NCI-H82 treated with DMSO at 0.1 percent for 48 hours (cell line): Measurements from ENCODE around the gene PAGE2.
"Not testable (repeated sequence)": the region's sequence is repeated elsewhere in the genome, so short reads cannot be mapped to it uniquely, and the experiment has no call there.

Experiments used
- DNase-seq: peaks from one replicate; lab custom pipeline; 2025; ENCODE audit not compliant: unreplicated experiment; lab: John Stamatoyannopoulos, UW

The PAGE2 gene

DNA sequence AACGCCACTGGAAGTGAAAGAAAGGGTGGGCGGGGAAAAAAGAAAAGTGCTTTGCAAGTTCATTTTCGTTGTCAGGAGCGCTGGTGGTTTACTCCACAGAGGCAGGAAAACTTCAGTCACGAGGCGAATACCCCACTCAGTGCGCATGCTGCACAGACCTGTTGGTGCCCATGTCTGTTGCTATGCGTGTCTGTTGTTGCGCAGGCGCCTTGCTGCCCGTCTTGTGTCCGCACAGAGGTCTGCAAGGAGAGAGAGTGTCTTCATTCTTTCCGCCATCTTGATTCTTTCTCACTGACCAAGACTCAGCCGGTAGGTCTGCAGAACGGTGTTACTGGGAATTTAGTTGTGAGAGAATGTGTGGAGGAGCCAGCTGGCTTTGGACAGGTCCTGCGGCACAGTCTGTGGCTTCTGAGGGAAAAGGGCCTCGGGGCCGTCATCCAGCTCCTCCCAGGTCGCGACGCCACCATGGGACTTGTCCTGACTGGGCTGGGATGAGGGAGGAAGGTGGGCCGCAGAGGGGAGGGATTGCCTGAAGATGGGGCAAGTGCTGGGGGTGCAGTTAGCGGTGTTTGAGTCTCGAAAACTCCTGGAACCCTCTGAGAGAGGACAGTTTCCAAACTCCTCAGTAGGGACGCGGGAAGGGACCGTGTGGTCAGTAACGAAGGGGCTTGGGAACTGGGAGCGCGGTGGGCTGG lies at the start of gene PAGE2:
PAGE2 (plus strand) TSS at position 224 of the 695 bp plus-strand sequence. CDS start 1,003 bp downstream, outside the sequence.
- no peak for DNase-seq

- DNase-seq, result no peak
Observed at GRCh38 chrX:55039471-55039870, 49.3 kb upstream of the PAGE2 start.

GRCh38 chrX:55041514-55041913 lies 47.3 kb upstream of the PAGE2 start:
- DNase-seq, result no peak

DNA sequence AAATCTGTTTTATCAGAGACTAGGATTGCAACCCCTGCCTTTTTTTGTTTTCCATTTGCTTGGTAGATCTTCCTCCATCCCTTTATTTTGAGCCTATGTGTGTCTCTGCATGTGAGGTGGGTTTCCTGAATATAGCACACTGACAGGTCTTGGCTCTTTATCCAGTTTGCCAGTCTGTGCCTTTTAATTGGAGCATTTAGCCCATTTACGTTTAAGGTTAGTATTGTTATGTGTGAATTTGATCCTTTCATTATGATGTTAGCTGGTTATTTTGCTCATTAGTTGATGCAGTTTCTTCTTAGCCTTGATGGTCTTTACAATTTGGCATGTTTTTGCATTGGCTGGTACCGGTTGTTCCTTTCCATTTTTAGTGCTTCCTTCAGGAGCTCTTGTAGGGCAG lies 38.2 kb upstream of the PAGE2 start:
- not testable (repeated sequence) for DNase-seq

- DNase-seq, result no peak
Observed at GRCh38 chrX:55056820-55057674, 31.8 kb upstream of the PAGE2 start.

DNA sequence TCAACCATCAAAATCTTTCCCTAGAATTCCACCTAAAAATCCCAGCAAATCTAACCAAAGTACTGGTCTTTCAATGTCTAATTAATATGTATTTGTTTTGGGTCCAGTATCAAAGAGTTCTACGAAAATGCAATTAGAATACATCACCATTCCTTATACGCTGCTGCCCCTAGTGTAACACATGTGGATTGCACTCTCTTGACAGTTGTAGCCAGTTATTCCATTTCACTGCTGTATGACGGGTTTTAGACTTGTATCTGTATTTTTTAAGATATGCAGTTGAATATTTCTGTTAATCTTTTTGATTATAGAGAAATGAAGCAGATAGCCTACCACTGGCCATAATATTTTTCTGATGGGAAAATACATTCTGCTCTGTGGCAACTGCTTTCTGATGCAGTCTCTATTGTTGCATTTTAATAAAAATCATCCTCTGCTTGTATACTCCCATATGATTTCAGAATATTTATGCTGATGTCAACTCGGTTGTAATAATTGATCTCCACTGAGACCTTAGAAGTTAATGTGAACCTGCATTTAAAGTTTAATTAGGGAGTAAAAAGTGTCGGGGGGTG lies 31.1 kb upstream of the PAGE2 start:
- DNase-seq, result peak; percentile 0

DNA sequence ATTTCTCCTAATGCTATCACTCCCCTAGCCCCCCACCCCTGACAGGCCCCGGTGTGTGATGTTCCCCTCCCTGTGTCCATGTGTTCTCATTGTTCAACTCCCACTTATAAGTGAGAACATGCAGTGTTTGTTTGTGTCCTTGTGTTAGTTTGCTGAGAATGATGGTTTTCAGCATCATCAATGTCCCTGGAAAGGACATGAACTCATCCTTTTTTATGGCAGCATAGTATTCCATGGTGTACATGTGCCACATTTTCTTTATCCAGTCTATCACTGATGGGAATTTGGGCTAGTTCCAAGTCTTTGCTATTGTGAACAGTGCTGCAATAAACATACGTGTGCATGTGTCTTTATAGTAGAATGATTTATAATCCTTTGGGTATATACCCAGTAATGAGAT lies 21.6 kb upstream of the PAGE2 start:
- DNase-seq, result not testable (repeated sequence)

DNA sequence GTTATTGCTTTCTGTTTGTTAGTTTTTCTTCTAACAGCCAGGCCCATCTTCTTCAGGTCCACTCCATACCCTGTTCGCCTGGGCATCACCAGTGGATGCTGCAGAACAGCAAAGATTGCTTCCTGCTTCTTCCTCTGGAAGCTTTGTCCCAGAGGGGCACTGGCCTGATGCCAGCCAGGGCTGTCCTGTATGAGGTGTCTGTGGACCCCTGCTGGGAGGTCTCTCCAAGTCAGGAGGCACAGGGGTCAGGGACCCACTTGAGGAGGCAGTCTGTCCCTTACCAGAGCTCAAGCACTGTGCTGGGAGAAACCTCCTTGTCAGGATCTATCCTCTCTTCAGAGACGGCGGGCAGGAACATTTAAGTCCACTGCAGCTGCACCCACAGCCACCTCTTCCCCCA lies 16.5 kb upstream of the PAGE2 start:
- DNase-seq, result no peak

DNA sequence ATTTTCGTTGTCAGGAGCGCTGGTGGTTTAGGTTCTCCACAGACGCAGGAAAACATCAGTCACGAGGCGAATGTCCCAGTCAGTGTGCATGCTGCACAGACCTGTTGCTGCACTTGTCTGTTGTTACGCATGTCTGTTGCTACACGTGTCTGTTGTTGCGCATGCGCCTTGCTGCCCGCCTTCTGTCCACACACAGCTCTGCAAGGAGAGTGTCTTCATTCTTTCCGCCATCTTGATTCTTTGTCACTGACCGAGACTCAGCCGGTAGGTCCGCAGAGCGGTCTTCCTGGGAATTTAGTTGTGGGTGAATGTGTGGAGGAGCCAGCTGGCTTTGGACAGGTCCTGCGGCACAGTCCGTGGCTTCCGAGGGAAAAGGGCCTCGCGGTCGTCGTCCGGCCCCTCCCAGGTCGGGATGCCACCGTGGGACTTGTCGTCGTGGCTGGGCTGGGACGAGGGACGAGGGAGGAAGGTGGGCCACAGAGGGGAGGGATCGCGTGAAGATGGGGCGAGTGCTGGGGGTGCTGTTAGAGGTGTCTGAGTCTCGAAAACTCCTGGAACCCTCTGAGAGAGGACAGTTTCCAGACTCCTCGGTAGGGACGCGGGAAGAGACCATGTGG lies 13.9 kb upstream of the PAGE2 start, which contains the start of gene PAGE2B:
PAGE2B (plus strand) TSS at position 180 of the 617 bp plus-strand sequence. CDS start 1,012 bp downstream, outside the sequence.
- no peak for DNase-seq

- no peak for DNase-seq
Observed at GRCh38 chrX:55098691-55099090, 9.9 kb downstream of the PAGE2 start.

- no peak for DNase-seq
Observed at GRCh38 chrX:55099162-55099561, 10.3 kb downstream of the PAGE2 start.

- DNase-seq, result no peak
Observed at GRCh38 chrX:55102754-55103153, 13.9 kb downstream of the PAGE2 start.

DNA sequence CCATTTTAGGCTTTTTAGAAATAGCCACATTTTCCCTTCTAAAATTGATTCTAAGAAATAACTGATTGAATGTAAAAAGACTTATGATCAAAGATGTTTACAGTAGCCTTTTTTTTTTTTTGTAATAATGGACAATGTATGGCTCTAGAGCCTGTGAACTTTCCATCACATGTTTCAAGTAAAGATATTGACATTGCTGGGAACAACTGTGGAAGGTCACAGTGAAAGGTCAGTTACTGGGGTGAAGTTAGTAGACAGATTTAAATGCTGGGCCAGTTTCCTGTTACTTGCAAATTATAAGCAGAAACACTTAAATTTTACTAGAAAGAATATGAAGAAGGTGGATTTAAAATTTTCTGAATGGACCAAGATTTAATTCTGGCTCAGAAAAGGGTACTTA lies 18.4 kb downstream of the PAGE2 start:
- no peak for DNase-seq

- no peak for DNase-seq
Observed at GRCh38 chrX:55107911-55108310, 19.1 kb downstream of the PAGE2 start.

DNA sequence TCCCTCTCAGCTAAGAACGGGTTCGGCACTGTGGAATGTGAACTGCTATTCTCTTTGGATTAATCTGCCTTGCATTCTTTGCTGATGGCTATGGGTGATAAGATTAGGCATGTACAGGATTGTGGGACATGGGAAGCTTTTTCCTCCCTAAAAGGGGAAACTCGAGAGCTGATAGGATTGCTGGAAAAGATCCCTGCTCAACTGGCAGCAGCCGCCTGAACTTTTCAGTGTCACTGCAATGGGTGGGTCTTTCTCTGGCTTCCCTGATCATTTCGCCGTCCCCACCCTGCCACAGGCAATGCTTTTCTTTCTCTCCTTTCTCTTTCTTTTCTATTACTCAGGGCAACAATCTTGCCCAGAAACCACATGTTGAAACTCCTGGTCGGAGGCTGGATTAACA lies 20.5 kb downstream of the PAGE2 start:
- no peak for DNase-seq

DNA sequence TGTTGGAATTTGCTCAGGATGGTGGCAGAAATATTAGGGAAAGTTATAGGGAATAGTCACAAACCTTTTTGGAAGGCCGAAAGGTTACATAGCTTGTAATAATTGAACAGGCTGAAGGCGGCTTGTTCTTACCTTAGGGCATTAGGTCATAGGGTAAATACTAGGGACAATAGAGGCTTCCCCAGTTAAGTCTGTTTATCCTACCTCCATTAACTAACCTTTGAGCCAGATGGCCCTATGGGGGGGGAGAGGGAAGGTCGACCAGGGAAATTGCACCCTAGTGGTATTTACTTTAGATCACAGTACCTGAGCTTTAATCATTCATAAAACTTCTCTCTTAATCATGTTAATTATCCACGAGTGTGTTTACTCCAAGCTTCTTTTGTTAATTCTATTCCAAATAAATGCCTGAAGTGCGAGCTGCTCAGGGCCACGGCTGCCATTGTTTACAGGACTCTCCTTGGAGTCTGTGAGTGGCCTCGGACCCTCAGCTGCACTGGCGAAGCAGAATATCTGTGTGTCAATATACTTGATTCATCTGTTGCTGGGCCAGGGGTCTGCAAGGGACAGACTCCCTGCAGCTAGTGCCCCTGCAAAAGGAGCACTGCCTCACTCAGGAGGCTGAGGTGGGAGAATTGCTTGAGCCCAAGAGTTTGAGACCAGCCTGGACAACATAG lies 22.9 kb downstream of the PAGE2 start:
- peak; percentile 35 for DNase-seq

- DNase-seq, result not testable (repeated sequence)
Observed at GRCh38 chrX:55116589-55116988, 27.8 kb downstream of the PAGE2 start.

- DNase-seq, result no peak
Observed at GRCh38 chrX:55118574-55118973, 29.8 kb downstream of the PAGE2 start.

DNA sequence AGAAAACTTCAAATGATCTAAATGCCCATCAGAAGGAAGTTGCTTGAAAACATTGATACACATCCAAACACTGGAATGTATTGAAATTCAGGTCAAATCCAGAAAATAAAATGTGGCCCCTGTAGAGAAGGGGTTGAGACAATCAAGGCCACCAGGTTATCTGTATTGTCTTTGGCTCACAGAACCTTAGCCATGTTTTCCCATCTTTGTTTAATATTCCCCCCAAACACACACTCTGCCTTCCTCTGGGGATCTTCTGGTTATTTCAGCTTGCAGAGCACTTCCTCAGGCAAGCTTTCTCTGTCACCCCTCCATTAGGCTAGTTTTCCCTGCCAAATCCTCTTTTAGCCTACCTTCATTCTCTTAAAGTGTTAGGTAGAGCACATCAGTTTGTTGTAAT lies 30.5 kb downstream of the PAGE2 start:
- no peak for DNase-seq

DNA sequence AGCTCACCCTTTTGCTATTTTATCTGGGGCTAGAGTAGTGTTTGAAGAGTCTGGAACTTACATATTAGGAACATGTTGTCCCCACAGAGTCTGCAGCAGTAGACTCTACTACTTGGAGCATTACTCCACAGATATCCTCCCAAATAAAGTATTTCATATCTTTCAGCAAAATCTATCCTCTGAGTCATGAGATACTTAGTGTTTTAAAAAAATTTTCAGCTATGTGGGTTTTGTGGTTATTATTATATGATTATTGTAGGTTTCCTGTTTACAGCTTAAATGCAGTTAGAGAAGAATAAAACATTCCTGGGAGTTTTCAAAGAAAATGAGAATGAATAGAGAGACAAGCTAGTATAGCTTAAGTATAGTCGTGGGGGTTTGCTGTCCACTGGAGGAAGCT lies 30.9 kb downstream of the PAGE2 start:
- DNase-seq, result no peak
